Stomach (tissue), 9 donors: ENCODE data around the gene MYOM1. TPM values are rescaled to one million over a fixed set of nuclear protein-coding genes. Genes with fewer than 3 reads are reported as not detected.

Experiments
- DNase-seq, 2 donors: peaks; one replicate each; pipeline versions ENCODE4 v3.0.0 to v3.0.0-alpha.2; 2013 to 2019
- H3K27ac ChIP-seq, 5 donors: fragments of 200-600 bp in 4 of 5; sonication (generic) in 4 of 5; one replicate each; pipeline ENCODE4 v1.5.1; 2013 to 2019; ENCODE audit warnings: mild to moderate bottlenecking in 1 of 5, moderate library complexity in 1 of 5
- H3K27me3 ChIP-seq, 3 donors: fragments of 200-600 bp; sonication (generic); one replicate each; pipeline ENCODE4 v1.5.1; 2017 to 2019; ENCODE audit warnings: mixed run types in 1 of 3
- H3K36me3 ChIP-seq, 4 donors: fragments of 200-600 bp; sonication (generic); 1 replicate in 3 of 4; 2 replicates in 1 of 4; pipeline ENCODE4 v1.5.1; 2016 to 2019
- H3K4me1 ChIP-seq, 4 donors: fragments of 200-600 bp; sonication (generic); one replicate each; pipeline ENCODE4 v1.5.1; 2016 to 2019
- H3K4me3 ChIP-seq, 4 donors: fragments of 200-600 bp; sonication (generic) in 3 of 4; one replicate each; pipeline ENCODE4 v1.5.1; 2016 to 2019; ENCODE audit warnings: mild to moderate bottlenecking in 1 of 4
- H3K9me3 ChIP-seq, 4 donors: fragments of 200-600 bp; sonication (generic); one replicate each; pipeline ENCODE4 v1.5.1; 2016 to 2019
- EP300 ChIP-seq: sonication (generic); formaldehyde crosslinking; IDR thresholded peaks from one replicate; pipeline ENCODE4 v1.6.1; 2017; ENCODE audit warnings: antibody characterized with exemption
- POLR2A ChIP-seq, 4 donors: fragments of 450-650 bp; IDR thresholded peaks; one replicate each; pipeline ENCODE4 v1.6.1; 2016; ENCODE audit warnings: antibody characterized with exemption in 4 of 4, control low read depth in 2 of 4, mild to moderate bottlenecking in 1 of 4, moderate library complexity in 1 of 4
- POLR2AphosphoS5 ChIP-seq, 3 donors: sonication (generic); formaldehyde crosslinking; IDR thresholded peaks; one replicate each; pipeline ENCODE4 v1.6.1; 2016; ENCODE audit warnings: antibody characterized with exemption in 3 of 3
- WGBS, 5 donors: extraction: QIAGEN DNeasy Blood & Tissue Kit in 3 of 5; methylation state at CpG; one replicate each; pipeline versions ENCODE4 v1.1.5 to v1.1.7; 2013 to 2018; 5-methylcytosine and 5-hydroxymethylcytosine counted together
- intact Hi-C: fragments of 100-400 bp; cut with DNase I; formaldehyde crosslinking; loops from one replicate; pipeline ENCODE4 v1.15.1; 2023; ENCODE audit warnings: low total_unique reads
- polyA plus RNA-seq, 3 donors: library from polyadenylated mRNA; stranded (reverse); fragments of 200-250 nt; gene quantifications; one replicate each; pipeline ENCODE4 v1.2.3, GENCODE V29; 2013
- total RNA-seq, 5 donors: library from RNA; depleted of rRNA; stranded (reverse); fragments of >200 nt; gene quantifications; one replicate each; pipeline versions ENCODE4 v1.1.0 to v1.2.3, GENCODE V29; 2014 to 2016
- TF ChIP-seq, protein P1 (sequence below), 7 experiments: fragments of 450-650 bp in 4 of 7; fragments of 200-600 bp in 3 of 7; sonication (generic) in 3 of 7; IDR thresholded peaks; one replicate each; pipeline ENCODE4 v1.5.1; 2016 to 2019; ENCODE audit warnings: antibody characterized with exemption in 7 of 7, control low read depth in 2 of 7, mild to moderate bottlenecking in 1 of 7
- donor health status: healthy with polysubstance abuse.
- donor health status: Bipolar disorder and iron deficiency.
- donor health status: healthy.

The MYOM1 gene
- total and polyA plus RNA-seq, 8 donors: 1.2 to 37.9 (median 3.5) TPM

DNA sequence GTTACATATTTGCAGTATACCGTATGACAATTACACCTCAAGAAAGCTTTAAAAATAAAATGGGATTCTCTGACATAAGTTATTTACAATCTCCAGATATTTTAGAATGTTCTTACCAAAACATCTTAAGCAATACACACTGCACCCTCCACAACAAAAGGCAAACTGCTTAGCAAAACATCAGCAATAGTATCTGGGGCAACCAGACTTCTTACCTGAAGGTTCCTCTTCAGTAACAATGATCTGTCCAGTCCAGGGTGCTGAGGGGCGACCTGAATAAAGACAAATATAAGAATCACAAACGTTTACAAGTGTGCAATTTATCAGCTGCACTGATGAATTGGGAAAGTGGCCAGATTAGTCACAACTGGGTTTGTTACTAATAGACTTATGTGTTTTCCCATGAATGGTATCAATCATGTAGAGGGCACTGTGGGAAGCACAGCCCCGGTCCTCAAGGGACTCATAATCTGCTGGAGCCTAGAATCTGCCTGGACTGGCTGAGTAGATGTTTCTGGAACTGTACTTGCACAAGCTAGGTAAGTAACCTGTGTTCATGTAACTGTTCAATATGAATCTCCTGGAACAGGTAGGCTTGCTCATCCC, 70.7 kb downstream of the MYOM1 start:
- Histone ChIP-seq H3K27ac (no peak overlapping the region), H3K9me3 (no peaks in the 10 kb centered on the region), H3K36me3 (no peaks in the 10 kb centered on the region), H3K4me3 (no peak overlapping the region), H3K27me3 (no peaks in the 10 kb centered on the region), H3K4me1 (peaks cover 0 to 33% (median 2%) of the 10 kb centered on the region in 4 donors)
- DNase-seq: no peak
- TF ChIP-seq POLR2A (IDR thresholded peaks at IDR 0.05) (no peak), EP300 (no peak), POLR2AphosphoS5 (IDR thresholded peaks at IDR 0.05) (no peak)
- TF ChIP-seq, protein P1, sequence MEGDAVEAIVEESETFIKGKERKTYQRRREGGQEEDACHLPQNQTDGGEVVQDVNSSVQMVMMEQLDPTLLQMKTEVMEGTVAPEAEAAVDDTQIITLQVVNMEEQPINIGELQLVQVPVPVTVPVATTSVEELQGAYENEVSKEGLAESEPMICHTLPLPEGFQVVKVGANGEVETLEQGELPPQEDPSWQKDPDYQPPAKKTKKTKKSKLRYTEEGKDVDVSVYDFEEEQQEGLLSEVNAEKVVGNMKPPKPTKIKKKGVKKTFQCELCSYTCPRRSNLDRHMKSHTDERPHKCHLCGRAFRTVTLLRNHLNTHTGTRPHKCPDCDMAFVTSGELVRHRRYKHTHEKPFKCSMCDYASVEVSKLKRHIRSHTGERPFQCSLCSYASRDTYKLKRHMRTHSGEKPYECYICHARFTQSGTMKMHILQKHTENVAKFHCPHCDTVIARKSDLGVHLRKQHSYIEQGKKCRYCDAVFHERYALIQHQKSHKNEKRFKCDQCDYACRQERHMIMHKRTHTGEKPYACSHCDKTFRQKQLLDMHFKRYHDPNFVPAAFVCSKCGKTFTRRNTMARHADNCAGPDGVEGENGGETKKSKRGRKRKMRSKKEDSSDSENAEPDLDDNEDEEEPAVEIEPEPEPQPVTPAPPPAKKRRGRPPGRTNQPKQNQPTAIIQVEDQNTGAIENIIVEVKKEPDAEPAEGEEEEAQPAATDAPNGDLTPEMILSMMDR (IDR thresholded peaks at IDR 0.05): no peak
- intact Hi-C loops: no loop called here
- WGBS, 5 donors: 34 to 46% (median 38%) methylated on average over 4 of the region's 4 CpGs

- 59 to 73% (median 64%) methylated on average over 8 of the region's 8 CpGs for WGBS, 5 donors
- Histone ChIP-seq H3K4me3 (no peak overlapping the region), H3K27ac (no peak overlapping the region), H3K27me3 (no peaks in the 10 kb centered on the region), H3K36me3 (no peaks in the 10 kb centered on the region), H3K9me3 (peaks cover 0 to 8% (median 2%) of the 10 kb centered on the region in 4 donors), H3K4me1 (peaks cover 0 to 26% (median 0%) of the 10 kb centered on the region in 4 donors)
- no peak for DNase-seq
- TF ChIP-seq, protein P1 (IDR thresholded peaks at IDR 0.05): no peak
- TF ChIP-seq POLR2A (IDR thresholded peaks at IDR 0.05) (no peak), EP300 (no peak), POLR2AphosphoS5 (IDR thresholded peaks at IDR 0.05) (no peak)
- intact Hi-C loops: no loop called here
Observed at GRCh38 chr18:3147935-3148554, 71.7 kb downstream of the MYOM1 start.

GRCh38 chr18:3140986-3141639, 78.7 kb downstream of the MYOM1 start:
- TF ChIP-seq, protein P1 (IDR thresholded peaks at IDR 0.05): no peak
- peak in 2 of 3 donors; percentile 44 to 47 for TF ChIP-seq POLR2AphosphoS5 (IDR thresholded peaks at IDR 0.05)
- no peak for TF ChIP-seq EP300
- no peak for TF ChIP-seq POLR2A (IDR thresholded peaks at IDR 0.05)
- intact Hi-C loops: no loop called here

GRCh38 chr18:3140342-3140741, 79.4 kb downstream of the MYOM1 start:
- H3K9me3 ChIP-seq: peaks cover 0 to 8% (median 2%) of the 10 kb centered on the region in 4 donors
- no peak for DNase-seq
- intact Hi-C loops: no loop called here
- no peak overlapping the region for H3K4me3 ChIP-seq
- peaks cover 0 to 6% (median 0%) of the 10 kb centered on the region in 4 donors for H3K36me3 ChIP-seq
- peak overlapping the region in 2 of 5 donors; percentile 16 to 35 for H3K27ac ChIP-seq
- TF ChIP-seq EP300 (no peak), POLR2A (IDR thresholded peaks at IDR 0.05) (no peak), POLR2AphosphoS5 (IDR thresholded peaks at IDR 0.05) (no peak)
- TF ChIP-seq, protein P1 (IDR thresholded peaks at IDR 0.05): no peak
- peaks cover 0 to 11% (median 8%) of the 10 kb centered on the region in 4 donors for H3K4me1 ChIP-seq
- H3K27me3 ChIP-seq: no peaks in the 10 kb centered on the region

More at GRCh38 chr18:3140986-3141639, 78.7 kb downstream of the MYOM1 start:
- Histone ChIP-seq H3K36me3 (peaks cover 0 to 6% (median 0%) of the 10 kb centered on the region in 4 donors), H3K27ac (peak overlapping the region in 4 of 5 donors; percentile 16 to 41 (median 35)), H3K9me3 (peaks cover 0 to 8% (median 2%) of the 10 kb centered on the region in 4 donors), H3K27me3 (no peaks in the 10 kb centered on the region), H3K4me3 (no peak overlapping the region), H3K4me1 (peaks cover 0 to 11% (median 8%) of the 10 kb centered on the region in 4 donors)
- 34 to 57% (median 45%) methylated on average over 10 of the region's 10 CpGs for WGBS, 5 donors
- DNase-seq: peak in 1 of 2 donors; percentile 43
